Measurements from ENCODE around the gene GSTM5.
"Not testable (repeated sequence)": the region's sequence is repeated elsewhere in the genome, so short reads cannot be mapped to it uniquely, and the experiment has no call there.

- TF ChIP-seq CTCF (IDR thresholded peaks at IDR 0.05; ENCODE audit: low read depth, low read length); MYC (IDR thresholded peaks at IDR 0.05; ENCODE audit: low read depth, low read length); POLR2A (IDR thresholded peaks at IDR 0.05; ENCODE audit: extremely low read depth, insufficient read length): not testable (repeated sequence)
These were observed 17.7 kb upstream of the GSTM5 start for GRCh38 chr1:109694400-109694799.
